ENCODE data around the gene FOXK1.

GRCh38 chr7:4698707-4699275 is 16.7 kb downstream of the FOXK1 start:
- TF ChIP-seq CTCF (IDR thresholded peaks at IDR 0.05) (no peak), POLR2AphosphoS5 (IDR thresholded peaks at IDR 0.05) (no peak), POLR2A (IDR thresholded peaks at IDR 0.05) (no peak)

Measured in sigmoid colon (tissue), 4 donors.